Endothelial cell of umbilical vein (primary cell): Measurements from ENCODE around the gene MAPKBP1. TPM values are rescaled to one million over a fixed set of nuclear protein-coding genes. Genes with fewer than 3 reads are reported as not detected.

Experiments
- BruUV-seq: library from RNA; stranded (reverse); fragments of 400-500 nt; replicated peaks from 2 replicates; lab custom pipeline; 2021; lab: Mats Ljungman, UMichigan
- CTCF ChIA-PET: fragments of 300-600, 350-600 bp; sonication (Branson Sonifier 250); formaldehyde crosslinking; loops from one replicate; lab custom pipeline; 2021; ENCODE audit warnings: antibody characterized with exemption, inconsistent platforms; lab: Charles Lee
- POLR2A ChIA-PET: fragments of 300-600, 350-600 bp; sonication (Branson Sonifier 250); formaldehyde crosslinking; loops from one replicate; lab custom pipeline; 2021; ENCODE audit warnings: antibody characterized with exemption, inconsistent platforms; lab: Charles Lee
- DNase-seq: peaks from one replicate; pipeline ENCODE4 v3.0.0-alpha.2; 2011; ENCODE audit warnings: low read depth, low spot score
- FAIRE-seq: peaks from 2 replicates; lab custom pipeline; 2011; peaks lifted over from hg19 to GRCh38; lab: Jason Lieb, UNC
- H2AFZ ChIP-seq: 2 replicates; pipeline ENCODE4 v1.6.0; 2012; ENCODE audit warnings: low read depth, low read length, control low read depth, inconsistent platforms
- H3K27ac ChIP-seq: 2 replicates; pipeline ENCODE4 v1.5.1; 2011; ENCODE audit warnings: low read depth, mild to moderate bottlenecking, control low read depth, low read length, moderate library complexity; ENCODE audit not compliant: insufficient read depth
- H3K27me3 ChIP-seq, 2 experiments: 2 replicates each; pipeline versions ENCODE4 v1.6.0 to v1.6.1; 2011; ENCODE audit warnings: low read length in 2 of 2, mixed read lengths in 1 of 2; ENCODE audit not compliant: control insufficient read depth in 2 of 2, insufficient read depth in 2 of 2
- H3K36me3 ChIP-seq, 2 experiments: 2 replicates in 1 of 2; 3 replicates in 1 of 2; pipeline ENCODE4 v1.5.1; 2011; ENCODE audit warnings: low read length in 2 of 2, mild to moderate bottlenecking in 1 of 2, moderate library complexity in 1 of 2; ENCODE audit not compliant: control insufficient read depth in 2 of 2, insufficient read depth in 2 of 2; ENCODE audit errors: extremely low read depth in 1 of 2
- H3K4me1 ChIP-seq: 3 replicates; pipeline ENCODE4 v1.5.1; 2011; ENCODE audit warnings: mild to moderate bottlenecking, low read length; ENCODE audit not compliant: control insufficient read depth, insufficient read depth; ENCODE audit errors: extremely low read depth
- H3K4me2 ChIP-seq: 2 replicates; pipeline ENCODE4 v1.6.1; 2011; ENCODE audit warnings: low read length, control low read depth, mixed read lengths; ENCODE audit not compliant: insufficient read depth
- H3K4me3 ChIP-seq, 3 experiments: fragments of 200-600 bp in 1 of 3; sonication (generic), shearing (Covaris generic) in 1 of 3; replicated peaks in 1 of 3; 2 replicates each; pipeline ENCODE4 v1.5.1; 2011 to 2016; ENCODE audit warnings: control low read depth in 3 of 3, low read length in 3 of 3, mild to moderate bottlenecking in 2 of 3, inconsistent platforms in 1 of 3, low read depth in 1 of 3, moderate library complexity in 1 of 3; ENCODE audit not compliant: insufficient read depth in 1 of 3
- H3K79me2 ChIP-seq: 2 replicates; pipeline ENCODE4 v1.6.0; 2012; ENCODE audit warnings: low read length, inconsistent platforms; ENCODE audit not compliant: control insufficient read depth, insufficient read depth
- H3K9ac ChIP-seq: replicated peaks from 2 replicates; pipeline ENCODE3; 2011; ENCODE audit warnings: low read length, control low read depth; ENCODE audit not compliant: insufficient read depth; ENCODE audit errors: extremely low read depth
- H3K9me1 ChIP-seq: replicated peaks from 3 replicates; pipeline ENCODE4 v1.6.0; 2011; ENCODE audit warnings: mild to moderate bottlenecking, low read length; ENCODE audit not compliant: control insufficient read depth, insufficient read depth; ENCODE audit errors: extremely low read depth
- H3K9me3 ChIP-seq: replicated peaks from 2 replicates; pipeline ENCODE4 v1.5.1; 2012; ENCODE audit warnings: low read length, inconsistent platforms; ENCODE audit not compliant: control insufficient read depth, insufficient read depth
- H4K20me1 ChIP-seq: replicated peaks from 2 replicates; pipeline ENCODE3; 2011; ENCODE audit warnings: mild to moderate bottlenecking, low read length; ENCODE audit not compliant: control insufficient read depth, insufficient read depth; ENCODE audit errors: extremely low read depth
- CTCF ChIP-seq, 2 donors: IDR thresholded peaks; 1 replicate in 1 of 2; 2 replicates in 1 of 2; pipeline ENCODE4 v1.5.1; 2011; ENCODE audit warnings: low read length in 2 of 2, mild to moderate bottlenecking in 2 of 2, moderate library complexity in 2 of 2, control low read depth in 1 of 2, inconsistent platforms in 1 of 2, low read depth in 1 of 2; ENCODE audit not compliant: insufficient read depth in 1 of 2; ENCODE audit errors: extremely low read depth in 1 of 2
- EZH2 ChIP-seq: IDR thresholded peaks from 2 replicates; pipeline ENCODE4 v1.6.1; 2012; ENCODE audit warnings: borderline replicate concordance, low read depth, mild to moderate bottlenecking, moderate library complexity, low read length, inconsistent platforms; ENCODE audit not compliant: severe bottlenecking
- FOS ChIP-seq: IDR thresholded peaks from 2 replicates; pipeline ENCODE4 v1.6.1; 2011; ENCODE audit warnings: mild to moderate bottlenecking, low read length, moderate library complexity, borderline replicate concordance; ENCODE audit not compliant: insufficient read depth
- GATA2 ChIP-seq: IDR thresholded peaks from 2 replicates; pipeline ENCODE4 v1.7.0; 2011; ENCODE audit warnings: low read depth, mild to moderate bottlenecking, moderate library complexity, mixed read lengths, low read length; ENCODE audit not compliant: insufficient read length, insufficient read depth
- JUN ChIP-seq: IDR thresholded peaks from 2 replicates; pipeline ENCODE4 v1.6.1; 2011; ENCODE audit warnings: borderline replicate concordance, low read depth; ENCODE audit not compliant: insufficient read length, insufficient read depth
- MAX ChIP-seq: IDR thresholded peaks from 2 replicates; pipeline ENCODE4 v1.6.1; 2011; ENCODE audit not compliant: insufficient read depth, insufficient read length
- MYC ChIP-seq: IDR thresholded peaks from one replicate; pipeline ENCODE4 v1.6.1; 2011; ENCODE audit warnings: mild to moderate bottlenecking, low read depth, low read length
- POLR2A ChIP-seq: IDR thresholded peaks from 2 replicates; pipeline ENCODE4 v1.6.1; 2012; ENCODE audit warnings: low read depth, mild to moderate bottlenecking, control low read depth, low read length
- POLR2AphosphoS5 ChIP-seq: IDR thresholded peaks from 2 replicates; pipeline ENCODE4 v1.6.1; 2012; ENCODE audit warnings: low read depth, mild to moderate bottlenecking, control low read depth, low read length, moderate library complexity; ENCODE audit not compliant: insufficient read depth
- dilution Hi-C: fragments of 300-500 bp; cut with MboI; formaldehyde crosslinking; loops from one replicate; pipeline ENCODE4 v1.15.0; 2019; ENCODE audit warnings: low sequenced_read_pairs; ENCODE audit not compliant: extremely low pct_ligation_motif_present
- intact Hi-C: fragments of 100-400 bp; cut with micrococcal nuclease; formaldehyde crosslinking; loops from one replicate; pipeline ENCODE4 v1.10.0; 2022
- polyA plus RNA-seq, 4 experiments: library from polyadenylated mRNA; depleted of rRNA in 3 of 4; stranded (reverse) in 3 of 4; unstranded in 1 of 4; fragments of >200 nt; gene quantifications; 2 replicates each; pipeline versions ENCODE4 v1.2.1 to v1.2.3, GENCODE V29; 2011 to 2012; ENCODE audit warnings: missing spikeins in 1 of 4
- total RNA-seq: library from RNA; stranded (reverse); gene quantifications from 2 replicates; pipeline ENCODE4 v1.2.3, GENCODE V29; 2021

Gene MAPKBP1
- total and polyA plus RNA-seq, 2 donors (not counting 3 experiments of a cell fraction or from before 2014, with no cell fraction given), result 12.3 to 55.8 TPM

- BruUV-seq, result no TSS peak
- TF ChIP-seq POLR2A (no peak), CTCF (IDR thresholded peaks at IDR 0.05; ENCODE audit: extremely low read depth in 1 of 2, insufficient read depth in 1 of 2, low read depth in 1 of 2, low read length in 2 of 2) (peak; percentile 93 to 94)
- Histone ChIP-seq H3K9me3 (no peaks in the 10 kb centered on the region), H3K27me3 (no peaks in the 10 kb centered on the region), H3K4me2 (no peak overlapping the region), H3K9ac (no peak overlapping the region), H2AFZ (no peak overlapping the region), H3K79me2 (no peaks in the 10 kb centered on the region), H3K27ac (no peak overlapping the region), H3K4me1 (peaks cover 8% of the 10 kb centered on the region), H3K36me3 (peaks cover 5 to 25% of the 10 kb centered on the region in 2 experiments), H3K4me3 (no peak overlapping the region), H4K20me1 (no peaks in the 10 kb centered on the region), H3K9me1 (no peaks in the 10 kb centered on the region)
- dilution Hi-C loops (no loop called here), intact Hi-C loops (loop anchor here (1.0 to 2.0 kb wide), 6 partner anchors 20 to 345 kb away; partner anchors contain the start of gene MAPKBP1)
- DNase-seq, result peak; percentile 84
- peak; percentile 94 for FAIRE-seq
- POLR2A ChIA-PET, result interaction anchor here (1.3 to 1.4 kb wide), 2 partner anchors 15 to 38 kb away, joined by 3 to 9 read pairs; partner anchors contain the start of gene MAPKBP1
- CTCF ChIA-PET, result interaction anchor here (0.9 to 15.9 kb wide), 19 partner anchors 9 to 346 kb away, joined by 3 to 754 read pairs (median 5); partner anchors contain the start of gene MAPKBP1
Observed at GRCh38 chr15:41811432-41812195, 37.3 kb downstream of the MAPKBP1 start.

GRCh38 chr15:41812820-41813375 is 38.6 kb downstream of the MAPKBP1 start:
- H3K4me1 ChIP-seq, result peaks cover 8% of the 10 kb centered on the region
- ChIA-PET POLR2A (interaction anchor here (0.5 kb wide), 1 partner anchor 14 kb away, joined by 3 read pairs; no protein-coding TSS in a partner anchor), CTCF (interaction anchor here (0.9 to 15.9 kb wide), 13 partner anchors 8 to 347 kb away, joined by 3 to 754 read pairs (median 5); partner anchors contain the start of genes JMJD7 and MAPKBP1)
- TF ChIP-seq FOS, result no peak
- TF ChIP-seq EZH2, result no peak
- TF ChIP-seq CTCF (IDR thresholded peaks at IDR 0.05; ENCODE audit: extremely low read depth in 1 of 2, insufficient read depth in 1 of 2, low read depth in 1 of 2, low read length in 2 of 2), result no peak
- TF ChIP-seq POLR2AphosphoS5, result no peak
- TF ChIP-seq MAX, result no peak
- TF ChIP-seq JUN, result no peak
- no peak for TF ChIP-seq MYC
- no peak for TF ChIP-seq POLR2A
- TF ChIP-seq GATA2, result no peak
- H3K36me3 ChIP-seq, result peaks cover 10 to 37% of the 10 kb centered on the region in 2 experiments
- no peak overlapping the region for H2AFZ ChIP-seq
- dilution Hi-C loops, result no loop called here
- BruUV-seq, result no TSS peak
- intact Hi-C loops, result no loop called here
- H3K9me1 ChIP-seq, result no peaks in the 10 kb centered on the region
- no peak for FAIRE-seq
- no peaks in the 10 kb centered on the region for H3K79me2 ChIP-seq
- DNase-seq, result no peak
- H3K27ac ChIP-seq, result no peak overlapping the region
- no peaks in the 10 kb centered on the region for H3K9me3 ChIP-seq
- no peak overlapping the region for H3K4me2 ChIP-seq
- no peak overlapping the region for H3K9ac ChIP-seq
- no peak overlapping the region for H3K4me3 ChIP-seq
- no peaks in the 10 kb centered on the region for H3K27me3 ChIP-seq
- H4K20me1 ChIP-seq, result no peaks in the 10 kb centered on the region
